HUES6 (cell line): ENCODE measurements around the gene URI1.

Experiments
- H3K27ac ChIP-seq: 2 replicates; pipeline ENCODE4 v1.7.0; 2013; ENCODE audit warnings: low read depth, mild to moderate bottlenecking, low read length, inconsistent platforms
- H3K27me3 ChIP-seq: 2 replicates; pipeline ENCODE4 v1.6.1; 2013; ENCODE audit warnings: low read length; ENCODE audit not compliant: control insufficient read depth, insufficient read depth
- H3K36me3 ChIP-seq: 2 replicates; pipeline ENCODE4 v1.6.1; 2013; ENCODE audit warnings: low read length; ENCODE audit not compliant: control insufficient read depth, insufficient read depth
- H3K4me1 ChIP-seq: 2 replicates; pipeline ENCODE4 v1.6.1; 2013; ENCODE audit warnings: low read length; ENCODE audit not compliant: control insufficient read depth, insufficient read depth
- H3K4me3 ChIP-seq: 2 replicates; pipeline ENCODE4 v1.5.1; 2013; ENCODE audit warnings: low read depth, low read length
- H3K9ac ChIP-seq: one replicate; pipeline ENCODE4 v1.6.1; 2013; ENCODE audit warnings: mild to moderate bottlenecking, low read length
- H3K9me3 ChIP-seq: 2 replicates; pipeline ENCODE4 v1.6.1; 2013; ENCODE audit warnings: low read depth, low read length; ENCODE audit not compliant: control insufficient read depth, insufficient read depth

Gene URI1

GRCh38 chr19:30056580-30056979 lies 114.5 kb downstream of the URI1 start:
- H3K27ac ChIP-seq, result no peak overlapping the region
- H3K9me3 ChIP-seq, result no peaks in the 10 kb centered on the region
- H3K9ac ChIP-seq, result no peak overlapping the region
- no peaks in the 10 kb centered on the region for H3K27me3 ChIP-seq
- no peaks in the 10 kb centered on the region for H3K4me1 ChIP-seq
- no peaks in the 10 kb centered on the region for H3K36me3 ChIP-seq
- no peak overlapping the region for H3K4me3 ChIP-seq

- Histone ChIP-seq H3K27me3 (no peaks in the 10 kb centered on the region), H3K27ac (no peak overlapping the region), H3K9ac (no peak overlapping the region), H3K4me1 (no peaks in the 10 kb centered on the region), H3K4me3 (no peak overlapping the region), H3K36me3 (no peaks in the 10 kb centered on the region), H3K9me3 (no peaks in the 10 kb centered on the region)
Observed at GRCh38 chr19:30059741-30060457, 117.9 kb downstream of the URI1 start.

- Histone ChIP-seq H3K9me3 (no peaks in the 10 kb centered on the region), H3K27me3 (no peaks in the 10 kb centered on the region), H3K9ac (no peak overlapping the region), H3K4me3 (no peak overlapping the region), H3K27ac (no peak overlapping the region), H3K4me1 (no peaks in the 10 kb centered on the region), H3K36me3 (no peaks in the 10 kb centered on the region)
Observed at GRCh38 chr19:30060531-30061222, 118.6 kb downstream of the URI1 start.

GRCh38 chr19:30061223-30062064 lies 119.4 kb downstream of the URI1 start:
- H3K4me3 ChIP-seq, result no peak overlapping the region
- no peaks in the 10 kb centered on the region for H3K9me3 ChIP-seq
- H3K36me3 ChIP-seq, result no peaks in the 10 kb centered on the region
- no peaks in the 10 kb centered on the region for H3K27me3 ChIP-seq
- H3K4me1 ChIP-seq, result no peaks in the 10 kb centered on the region
- no peak overlapping the region for H3K9ac ChIP-seq
- no peak overlapping the region for H3K27ac ChIP-seq

GRCh38 chr19:30062065-30062906 lies 120.2 kb downstream of the URI1 start:
- no peaks in the 10 kb centered on the region for H3K9me3 ChIP-seq
- H3K36me3 ChIP-seq, result no peaks in the 10 kb centered on the region
- no peaks in the 10 kb centered on the region for H3K27me3 ChIP-seq
- no peak overlapping the region for H3K27ac ChIP-seq
- no peak overlapping the region for H3K4me3 ChIP-seq
- no peak overlapping the region for H3K9ac ChIP-seq
- no peaks in the 10 kb centered on the region for H3K4me1 ChIP-seq

- H3K4me1 ChIP-seq, result no peaks in the 10 kb centered on the region
- no peak overlapping the region for H3K4me3 ChIP-seq
- no peaks in the 10 kb centered on the region for H3K27me3 ChIP-seq
- H3K36me3 ChIP-seq, result no peaks in the 10 kb centered on the region
- no peak overlapping the region for H3K27ac ChIP-seq
- H3K9ac ChIP-seq, result no peak overlapping the region
- no peaks in the 10 kb centered on the region for H3K9me3 ChIP-seq
Observed at GRCh38 chr19:30062907-30063649, 121.0 kb downstream of the URI1 start.

- Histone ChIP-seq H3K27ac (no peak overlapping the region), H3K9ac (no peak overlapping the region), H3K9me3 (no peaks in the 10 kb centered on the region), H3K4me1 (no peaks in the 10 kb centered on the region), H3K4me3 (no peak overlapping the region), H3K36me3 (no peaks in the 10 kb centered on the region), H3K27me3 (no peaks in the 10 kb centered on the region)
Observed at GRCh38 chr19:30063650-30064347, 121.8 kb downstream of the URI1 start.

GRCh38 chr19:30064348-30064699 lies 122.3 kb downstream of the URI1 start:
- no peaks in the 10 kb centered on the region for H3K4me1 ChIP-seq
- H3K27ac ChIP-seq, result no peak overlapping the region
- H3K36me3 ChIP-seq, result no peaks in the 10 kb centered on the region
- no peaks in the 10 kb centered on the region for H3K27me3 ChIP-seq
- H3K9ac ChIP-seq, result no peak overlapping the region
- no peak overlapping the region for H3K4me3 ChIP-seq
- H3K9me3 ChIP-seq, result no peaks in the 10 kb centered on the region

GRCh38 chr19:30064771-30065494 lies 122.9 kb downstream of the URI1 start:
- H3K36me3 ChIP-seq, result no peaks in the 10 kb centered on the region
- no peaks in the 10 kb centered on the region for H3K4me1 ChIP-seq
- no peak overlapping the region for H3K4me3 ChIP-seq
- H3K9ac ChIP-seq, result no peak overlapping the region
- no peak overlapping the region for H3K27ac ChIP-seq
- H3K9me3 ChIP-seq, result no peaks in the 10 kb centered on the region
- no peaks in the 10 kb centered on the region for H3K27me3 ChIP-seq
